ENCODE results near the gene NEGR1.

Gene NEGR1

GRCh38 chr1:71424536-71424935 lies 857.8 kb downstream of the NEGR1 start:
- no peak overlapping the region for H3K27ac ChIP-seq
- H3K27me3 ChIP-seq (ENCODE audit: insufficient read depth, low read depth, severe bottlenecking), result no peaks in the 10 kb centered on the region
- DNase-seq, result no peak
- no peaks in the 10 kb centered on the region for H3K9me3 ChIP-seq (ENCODE audit: severe bottlenecking)
- H3K36me3 ChIP-seq, result no peaks in the 10 kb centered on the region
- TF ChIP-seq CTCF (IDR thresholded peaks at IDR 0.05; ENCODE audit: low read depth, low read length), result no peak
- H3K4me3 ChIP-seq (ENCODE audit: low read depth, low read length), result no peak overlapping the region

DNA sequence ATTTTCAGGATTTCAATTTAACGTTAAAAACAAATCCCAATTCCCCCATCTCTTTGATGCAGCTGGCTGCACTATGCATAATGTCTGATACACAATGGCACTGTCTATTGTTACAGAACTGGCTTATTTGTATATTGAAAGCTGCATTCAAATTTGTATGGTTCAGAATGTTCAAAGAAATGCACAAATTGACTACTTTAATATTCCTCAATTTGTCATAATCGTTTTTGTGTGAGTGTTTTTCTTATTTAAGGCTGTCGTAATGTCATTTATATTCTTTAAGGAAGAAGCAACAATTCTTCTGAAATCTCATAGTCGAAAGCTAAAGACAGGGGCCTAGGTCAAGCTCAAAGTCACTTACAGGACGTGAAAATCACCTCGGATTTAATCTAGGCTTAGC lies 860.1 kb downstream of the NEGR1 start:
- no peaks in the 10 kb centered on the region for H3K36me3 ChIP-seq

GRCh38 chr1:71417421-71417820 lies 864.9 kb downstream of the NEGR1 start:
- no peak overlapping the region for H3K27ac ChIP-seq
- no peak for TF ChIP-seq CTCF (IDR thresholded peaks at IDR 0.05; ENCODE audit: low read depth, low read length)
- no peak overlapping the region for H3K4me3 ChIP-seq (ENCODE audit: low read depth, low read length)
- H3K36me3 ChIP-seq, result no peaks in the 10 kb centered on the region
- no peaks in the 10 kb centered on the region for H3K27me3 ChIP-seq (ENCODE audit: insufficient read depth, low read depth, severe bottlenecking)
- no peak for DNase-seq
- no peaks in the 10 kb centered on the region for H3K9me3 ChIP-seq (ENCODE audit: severe bottlenecking)

More for the DNA sequence above, 860.1 kb downstream of the NEGR1 start:
- no peak for DNase-seq
- no peaks in the 10 kb centered on the region for H3K9me3 ChIP-seq (ENCODE audit: severe bottlenecking)
- TF ChIP-seq CTCF (IDR thresholded peaks at IDR 0.05; ENCODE audit: low read depth, low read length), result no peak
- no peak overlapping the region for H3K4me3 ChIP-seq (ENCODE audit: low read depth, low read length)
- H3K27ac ChIP-seq, result no peak overlapping the region
- H3K27me3 ChIP-seq (ENCODE audit: insufficient read depth, low read depth, severe bottlenecking), result no peaks in the 10 kb centered on the region

- no peaks in the 10 kb centered on the region for H3K27me3 ChIP-seq (ENCODE audit: insufficient read depth, low read depth, severe bottlenecking)
- no peaks in the 10 kb centered on the region for H3K36me3 ChIP-seq
- H3K4me3 ChIP-seq (ENCODE audit: low read depth, low read length), result no peak overlapping the region
- H3K27ac ChIP-seq, result no peak overlapping the region
- H3K9me3 ChIP-seq (ENCODE audit: severe bottlenecking), result no peaks in the 10 kb centered on the region
- DNase-seq, result no peak
- no peak for TF ChIP-seq CTCF (IDR thresholded peaks at IDR 0.05; ENCODE audit: low read depth, low read length)
These were observed 868.2 kb downstream of the NEGR1 start for GRCh38 chr1:71414179-71414578.

- H3K27ac ChIP-seq, result no peak overlapping the region
- DNase-seq, result no peak
- H3K9me3 ChIP-seq (ENCODE audit: severe bottlenecking), result no peaks in the 10 kb centered on the region
- H3K4me3 ChIP-seq (ENCODE audit: low read depth, low read length), result no peak overlapping the region
- no peaks in the 10 kb centered on the region for H3K36me3 ChIP-seq
- no peaks in the 10 kb centered on the region for H3K27me3 ChIP-seq (ENCODE audit: insufficient read depth, low read depth, severe bottlenecking)
- no peak for TF ChIP-seq CTCF (IDR thresholded peaks at IDR 0.05; ENCODE audit: low read depth, low read length)
These were observed 868.7 kb downstream of the NEGR1 start for GRCh38 chr1:71413441-71414175.

- DNase-seq, result no peak
- TF ChIP-seq CTCF (IDR thresholded peaks at IDR 0.05; ENCODE audit: low read depth, low read length), result no peak
- Histone ChIP-seq H3K27ac (no peak overlapping the region), H3K9me3 (ENCODE audit: severe bottlenecking) (no peaks in the 10 kb centered on the region), H3K4me3 (ENCODE audit: low read depth, low read length) (no peak overlapping the region), H3K36me3 (no peaks in the 10 kb centered on the region), H3K27me3 (ENCODE audit: insufficient read depth, low read depth, severe bottlenecking) (no peaks in the 10 kb centered on the region)
These were observed 882.3 kb downstream of the NEGR1 start for GRCh38 chr1:71400050-71400449.

Measured in WERI-Rb-1 (cell line).